GM18873 (cell line): ENCODE results near the gene PRKCZ.
A peak's percentile ranks its signal among the peaks of the same experiment; 100 is the strongest.

ENCODE experiments used
- ATAC-seq: cut with Tn5 transposase; IDR thresholded peaks from one replicate; pipeline ENCODE4 v1.9.1; 2021; ENCODE audit warnings: mild to moderate bottlenecking, moderate library complexity, moderate number of reproducible peaks; ENCODE audit not compliant: unreplicated experiment, low FRiP score

Gene PRKCZ

DNA sequence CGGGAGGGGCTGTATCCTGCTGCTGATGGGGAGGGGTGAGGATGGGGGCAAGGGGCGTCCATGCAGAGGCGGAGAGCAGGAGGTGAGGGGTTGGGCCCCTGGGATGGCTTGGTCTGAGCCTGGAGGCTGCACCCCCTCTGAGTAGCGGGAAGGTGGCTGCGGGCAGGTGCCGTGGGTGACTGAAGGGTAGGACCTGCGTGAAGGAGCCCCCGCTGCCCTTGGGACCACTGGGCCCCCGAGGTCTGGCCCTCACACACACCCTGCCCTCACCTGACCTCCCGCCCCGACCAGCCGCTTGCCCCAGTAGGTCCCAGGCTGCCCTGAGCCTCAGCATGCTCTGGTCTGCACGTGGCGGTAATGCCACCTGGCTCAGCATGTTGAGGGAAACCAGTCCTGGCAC is 165.1 kb downstream of the PRKCZ start:
- no peak for ATAC-seq

DNA sequence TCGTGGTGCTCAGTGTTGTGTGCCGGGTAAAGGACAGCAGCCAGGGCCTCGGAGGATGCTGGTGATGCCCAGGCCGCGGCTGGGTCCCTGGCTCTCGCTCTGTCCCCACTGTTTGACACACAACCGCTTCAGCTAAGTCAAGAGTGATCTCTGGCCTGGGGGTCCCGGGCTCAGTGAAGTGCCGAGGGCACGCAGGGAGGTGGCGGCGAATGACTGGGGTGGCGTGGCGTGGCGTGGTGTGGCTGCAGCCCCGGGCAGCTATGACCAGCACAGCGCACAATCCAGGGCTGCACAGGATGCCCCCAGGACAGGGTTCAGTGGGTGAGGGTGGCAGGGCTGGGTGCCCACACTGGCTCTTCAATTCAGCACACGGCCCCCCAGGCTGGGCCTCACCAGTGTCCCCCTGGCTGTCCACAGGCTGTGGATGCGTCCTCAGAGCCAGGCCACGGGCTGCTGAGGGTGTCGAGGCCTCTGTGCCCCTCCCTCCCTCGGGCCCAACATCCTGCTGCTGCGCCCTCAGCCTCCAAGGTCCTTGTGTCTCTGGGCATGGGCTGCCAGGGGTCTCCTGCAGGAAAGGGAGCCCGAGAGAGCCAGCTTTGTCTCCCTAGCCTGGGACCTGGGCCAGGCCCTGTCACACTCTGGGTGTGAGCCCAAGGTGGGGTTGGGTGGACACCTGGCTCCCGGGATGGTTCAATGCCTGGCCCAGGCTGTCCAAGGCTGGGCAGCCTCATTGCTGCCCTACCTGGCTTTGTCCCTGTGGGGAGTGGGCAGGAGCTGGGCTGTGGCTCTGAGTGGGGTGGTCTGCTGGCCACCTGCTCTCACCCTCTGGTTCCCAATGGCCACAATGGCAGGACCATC is 165.9 kb downstream of the PRKCZ start:
- no peak for ATAC-seq

GRCh38 chr1:2216767-2217058 is 166.5 kb downstream of the PRKCZ start:
- ATAC-seq = no peak

DNA sequence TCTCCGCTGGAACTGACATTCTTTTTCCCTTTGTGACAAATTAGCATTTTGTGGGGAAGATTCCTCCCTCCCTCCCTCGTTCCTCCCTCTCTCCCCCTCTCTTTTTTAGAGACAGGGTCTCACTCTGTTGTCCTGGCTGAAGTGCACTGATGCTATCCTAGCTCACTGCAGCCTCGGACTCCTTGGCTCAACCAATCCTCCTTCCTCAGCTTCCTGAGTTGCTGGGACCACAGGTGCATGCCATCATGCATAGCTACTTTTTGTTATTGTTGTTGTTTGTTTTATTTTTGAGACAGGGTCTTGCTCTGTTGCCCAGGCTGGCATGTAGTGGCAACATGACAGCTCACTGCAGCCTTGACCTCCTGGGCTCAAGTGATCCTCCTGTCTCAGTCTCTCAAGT is 171.1 kb downstream of the PRKCZ start:
- ATAC-seq = no peak

DNA sequence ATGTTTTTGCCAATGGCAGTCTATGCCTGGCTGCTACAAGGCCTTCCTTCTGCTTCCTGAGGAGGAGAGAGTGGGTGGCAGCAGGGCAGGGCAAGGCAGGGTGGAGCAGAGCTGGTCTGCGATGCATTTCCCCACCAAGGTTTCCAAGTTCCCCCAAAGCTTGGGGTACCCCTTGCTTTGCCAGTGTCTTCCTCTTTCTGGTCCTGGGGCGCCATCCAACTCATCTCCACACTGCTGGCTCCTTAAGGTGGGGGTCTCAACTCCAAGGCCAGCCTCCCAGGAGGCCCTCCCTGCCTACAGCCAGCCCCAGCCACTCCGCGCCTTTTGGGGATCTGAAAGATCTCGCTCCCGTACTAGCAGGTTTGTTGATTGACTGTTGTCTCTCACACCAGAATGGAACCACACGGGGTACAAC is 174.0 kb downstream of the PRKCZ start:
- ATAC-seq = no peak

GRCh38 chr1:2224631-2225428 is 174.6 kb downstream of the PRKCZ start:
- no peak for ATAC-seq

GRCh38 chr1:2226525-2227345 is 176.5 kb downstream of the PRKCZ start:
- ATAC-seq = no peak

DNA sequence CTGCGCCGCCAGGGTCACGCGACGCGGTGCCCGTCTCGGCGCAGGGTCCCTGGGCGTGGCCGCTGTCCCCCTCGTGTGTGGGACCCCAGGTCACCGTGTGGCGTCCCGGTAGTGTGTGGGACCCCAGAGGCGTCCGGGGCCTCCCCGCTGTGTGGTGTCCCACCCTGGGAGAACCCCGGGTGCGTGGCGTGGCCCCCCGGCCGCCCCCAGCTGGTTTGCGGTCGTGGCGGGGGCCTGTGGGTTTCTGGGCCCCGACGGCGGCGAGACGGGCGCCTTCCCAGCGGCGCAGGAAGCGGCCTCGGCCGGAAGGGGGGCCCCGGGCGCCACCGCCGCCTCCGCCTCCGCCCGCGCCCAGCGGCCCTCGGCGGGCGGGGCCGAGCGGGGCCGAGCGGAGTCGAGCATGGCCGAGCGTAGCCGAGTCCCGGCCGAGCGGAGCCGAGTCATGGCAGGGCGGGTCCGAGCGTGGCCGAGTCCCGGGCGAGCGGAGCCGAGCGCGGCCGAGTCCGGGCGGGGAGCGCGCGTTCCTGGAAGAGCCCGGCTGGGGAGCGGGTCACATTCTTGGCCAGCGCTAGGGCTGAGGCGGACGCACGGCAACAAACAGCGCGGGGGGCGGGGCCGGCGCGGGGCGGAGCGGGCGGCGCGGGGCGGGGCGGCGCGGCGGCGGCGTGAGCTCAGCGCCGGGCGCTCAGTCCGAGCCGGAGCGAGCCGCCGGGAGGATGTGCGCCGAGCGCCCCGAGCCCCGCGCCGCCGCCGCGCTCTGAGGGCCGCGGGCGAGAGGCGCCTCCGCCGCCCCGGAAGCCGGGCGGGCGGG is 177.3 kb downstream of the PRKCZ start:
- ATAC-seq = peak; percentile 84

DNA sequence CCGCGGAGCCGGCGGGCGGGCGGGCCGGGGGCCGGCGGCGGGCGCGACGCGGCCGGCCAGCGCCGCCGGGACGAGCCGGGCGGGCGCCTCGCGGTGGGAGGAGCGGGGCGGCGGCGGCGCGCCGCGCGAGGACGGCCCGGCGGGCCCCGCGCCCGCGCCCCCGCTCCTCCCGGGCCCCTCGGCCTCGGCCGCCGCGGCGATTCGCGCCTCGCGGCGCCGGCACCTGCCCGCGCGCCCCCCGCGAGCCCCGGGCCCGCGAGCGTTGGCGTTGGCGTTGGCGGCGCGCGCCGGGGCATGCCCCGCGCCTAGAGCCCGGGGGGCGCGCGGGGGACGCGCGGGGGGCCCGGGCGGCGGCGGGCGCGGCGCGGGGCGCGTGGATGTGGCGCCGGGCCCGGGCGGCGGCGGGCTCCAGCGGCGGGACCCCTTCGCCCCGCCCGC is 178.0 kb downstream of the PRKCZ start, which contains the start of gene SKI:
Gene SKI (plus strand): TSS at position 163 of the 438 bp plus-strand sequence. CDS start 448 bp downstream, outside the sequence.
- no peak for ATAC-seq

- ATAC-seq = no peak
Observed at GRCh38 chr1:2228694-2229036, 178.5 kb downstream of the PRKCZ start.

DNA sequence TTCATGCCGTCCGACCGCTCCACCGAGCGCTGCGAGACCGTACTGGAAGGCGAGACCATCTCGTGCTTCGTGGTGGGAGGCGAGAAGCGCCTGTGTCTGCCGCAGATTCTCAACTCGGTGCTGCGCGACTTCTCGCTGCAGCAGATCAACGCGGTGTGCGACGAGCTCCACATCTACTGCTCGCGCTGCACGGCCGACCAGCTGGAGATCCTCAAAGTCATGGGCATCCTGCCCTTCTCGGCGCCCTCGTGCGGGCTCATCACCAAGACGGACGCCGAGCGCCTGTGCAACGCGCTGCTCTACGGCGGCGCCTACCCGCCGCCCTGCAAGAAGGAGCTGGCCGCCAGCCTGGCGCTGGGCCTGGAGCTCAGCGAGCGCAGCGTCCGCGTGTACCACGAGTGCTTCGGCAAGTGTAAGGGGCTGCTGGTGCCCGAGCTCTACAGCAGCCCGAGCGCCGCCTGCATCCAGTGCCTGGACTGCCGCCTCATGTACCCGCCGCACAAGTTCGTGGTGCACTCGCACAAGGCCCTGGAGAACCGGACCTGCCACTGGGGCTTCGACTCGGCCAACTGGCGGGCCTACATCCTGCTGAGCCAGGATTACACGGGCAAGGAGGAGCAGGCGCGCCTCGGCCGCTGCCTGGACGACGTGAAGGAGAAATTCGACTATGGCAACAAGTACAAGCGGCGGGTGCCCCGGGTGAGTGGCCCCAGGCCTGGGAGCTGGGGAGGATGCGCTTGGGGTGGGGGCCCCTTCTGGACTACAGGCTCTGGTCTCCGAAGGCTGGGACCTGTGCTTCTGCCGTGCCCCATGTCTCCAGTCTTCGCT is 179.0 kb downstream of the PRKCZ start:
- ATAC-seq = no peak

GRCh38 chr1:2229911-2230731 is 179.9 kb downstream of the PRKCZ start:
- no peak for ATAC-seq

GRCh38 chr1:2230781-2231531 is 180.7 kb downstream of the PRKCZ start:
- ATAC-seq = no peak

GRCh38 chr1:2231532-2232254 is 181.5 kb downstream of the PRKCZ start:
- ATAC-seq = no peak

- no peak for ATAC-seq
Observed at GRCh38 chr1:2232255-2232915, 182.2 kb downstream of the PRKCZ start.

GRCh38 chr1:2232916-2233438 is 182.8 kb downstream of the PRKCZ start:
- ATAC-seq = no peak
